ENCODE data around the gene PCGF6.

- TF ChIP-seq CTCF (optimal IDR thresholded peaks at IDR 0.05 in 1 of 3, IDR thresholded peaks at IDR 0.05 in 1 of 3, conservative IDR thresholded peaks at IDR 0.05 in 1 of 3; ENCODE audit: extremely low read depth in 1 of 3, insufficient read depth in 2 of 3, low read length in 3 of 3) = no peak
- TF ChIP-seq EZH2 (IDR thresholded peaks at IDR 0.05; ENCODE audit: low read length) = no peak
Observed at GRCh38 chr10:103257812-103258211, 93.1 kb downstream of the PCGF6 start.

All from keratinocyte (primary cell).